ENCODE results near the gene HADHA.

The HADHA gene

GRCh38 chr2:26243470-26244308 is 743 bp downstream of the HADHA start:
- no peak for DNase-seq

GRCh38 chr2:26241928-26242436 is 2.5 kb downstream of the HADHA start:
- no peak for DNase-seq

- DNase-seq = no peak
Measured at GRCh38 chr2:26238311-26238958, 6.0 kb downstream of the HADHA start.

GRCh38 chr2:26237868-26238267 is 6.6 kb downstream of the HADHA start:
- DNase-seq = no peak

- no peak for DNase-seq
Measured at GRCh38 chr2:26235089-26235488, 9.3 kb downstream of the HADHA start.

GRCh38 chr2:26230806-26231205 is 13.6 kb downstream of the HADHA start:
- DNase-seq = no peak

- DNase-seq = no peak
Measured at GRCh38 chr2:26229595-26229994, 14.8 kb downstream of the HADHA start.

GRCh38 chr2:26224095-26224494 is 20.3 kb downstream of the HADHA start:
- no peak for DNase-seq

- DNase-seq = no peak
Measured at GRCh38 chr2:26223018-26223417, 21.4 kb downstream of the HADHA start.

GRCh38 chr2:26217720-26218119 is 26.7 kb downstream of the HADHA start:
- no peak for DNase-seq

- DNase-seq = no peak
Measured at GRCh38 chr2:26216587-26216986, 27.8 kb downstream of the HADHA start.

- no peak for DNase-seq
Measured at GRCh38 chr2:26215833-26216232, 28.6 kb downstream of the HADHA start.

- no peak for DNase-seq
Measured at GRCh38 chr2:26214759-26215158, 29.7 kb downstream of the HADHA start.

GRCh38 chr2:26212011-26212410 is 32.4 kb downstream of the HADHA start:
- no peak for DNase-seq

- no peak for DNase-seq
Measured at GRCh38 chr2:26203906-26204305, 40.5 kb downstream of the HADHA start.

GRCh38 chr2:26202981-26203490 is 41.4 kb downstream of the HADHA start:
- no peak for DNase-seq

GRCh38 chr2:26197516-26197915 is 46.9 kb downstream of the HADHA start:
- no peak for DNase-seq

- DNase-seq = no peak
Measured at GRCh38 chr2:26196683-26197418, 47.6 kb downstream of the HADHA start.

GRCh38 chr2:26195040-26195984 is 49.1 kb downstream of the HADHA start:
- DNase-seq = no peak

- DNase-seq = no peak
Measured at GRCh38 chr2:26193578-26194231, 50.7 kb downstream of the HADHA start.

- DNase-seq = no peak
Measured at GRCh38 chr2:26191316-26192159, 52.9 kb downstream of the HADHA start.

Measured in NCI-H1694 treated with DMSO at 0.1 percent for 48 hours (cell line).